ENCODE data around the gene ADGB. TPM values are rescaled to one million over a fixed set of nuclear protein-coding genes. Genes with fewer than 3 reads are reported as not detected.

Gene ADGB
- total and polyA plus RNA-seq, 9 of the 15 experiments (the other 6 are each of a cell fraction or from before 2014, with no cell fraction given), result not detected

GRCh38 chr6:146787876-146788508 lies 189.2 kb downstream of the ADGB start:
- H3K27ac ChIP-seq (ENCODE audit: extremely low read depth, low read depth, low read length), result no peak overlapping the region
- no peak for ATAC-seq
- H3K9ac ChIP-seq (ENCODE audit: insufficient read depth in 1 of 2, low read depth in 2 of 2, low read length in 2 of 2), result no peak overlapping the region
- peaks cover 0 to 3% of the 10 kb centered on the region in 2 experiments; a peak in 1 of 5 replicates for H3K4me1 ChIP-seq (replicated peaks in 1 of 2; ENCODE audit: control insufficient read depth in 2 of 2, insufficient read depth in 2 of 2, low read length in 2 of 2)
- in situ Hi-C loops (cut with MboI), result no loop called here
- ChIA-PET POLR2A (no interaction called here), CTCF (ENCODE audit: low intra/inter-chr PET ratio) (interaction anchor here (0.6 kb wide), 1 partner anchor 394 kb away, joined by 3 read pairs; no protein-coding TSS in a partner anchor)
- H3K4me2 ChIP-seq (ENCODE audit: insufficient read depth, low read length), result no peak overlapping the region
- no peaks in the 10 kb centered on the region for H3K27me3 ChIP-seq (ENCODE audit: control insufficient read depth in 2 of 2, insufficient read depth in 2 of 2, low read length in 2 of 2)
- no TSS peak for BruUV-seq (replicated peaks)
- intact Hi-C loops (cut with micrococcal nuclease), result no loop called here
- 0 out of 2 replicates have a peak, but pooled peaks cover 5% of the 10 kb centered on the region for H3K9me3 ChIP-seq (replicated peaks; ENCODE audit: control insufficient read depth, insufficient read depth, low read depth, low read length)
- TF ChIP-seq PYGO2 (tag; IDR thresholded peaks at IDR 0.05), result no peak
- no peak for TF ChIP-seq GTF2F1 (IDR thresholded peaks at IDR 0.05; ENCODE audit: low read depth, low read length)
- no peak for TF ChIP-seq LARP7 (IDR thresholded peaks at IDR 0.05)
- WGBS (ENCODE audit: insufficient coverage, low coverage, missing lambda C conversion rate), result 35% methylated on average over 5 of the region's 5 CpGs
- H3K79me2 ChIP-seq (ENCODE audit: control insufficient read depth, insufficient read depth, low read length), result no peaks in the 10 kb centered on the region
- H3K4me3 ChIP-seq, result no peak overlapping the region
- no peak overlapping the region for H2AFZ ChIP-seq (ENCODE audit: low read depth, low read length)
- no peaks in the 10 kb centered on the region for H3K9me1 ChIP-seq (ENCODE audit: control insufficient read depth, insufficient read depth, low read length)
- no peak for DNase-seq (ENCODE audit: extremely low read depth in 1 of 4, low spot score in 3 of 4)
- FAIRE-seq, result no peak
- H3K36me3 ChIP-seq (ENCODE audit: control insufficient read depth, insufficient read depth, low read length), result no peaks in the 10 kb centered on the region
- H4K20me1 ChIP-seq (replicated peaks; ENCODE audit: control insufficient read depth, insufficient read depth, low read length), result no peaks in the 10 kb centered on the region

- H3K9me3 ChIP-seq (replicated peaks; ENCODE audit: control insufficient read depth, insufficient read depth, low read depth, low read length), result 0 out of 2 replicates have a peak, but pooled peaks cover 5% of the 10 kb centered on the region
- ChIA-PET POLR2A (interaction anchor here (1.5 kb wide), 1 partner anchor 13 kb away, joined by 4 read pairs; no protein-coding TSS in a partner anchor), CTCF (ENCODE audit: low intra/inter-chr PET ratio) (no interaction called here)
- intact Hi-C loops (cut with micrococcal nuclease) (no loop called here), in situ Hi-C loops (cut with MboI) (no loop called here)
- H3K79me2 ChIP-seq (ENCODE audit: control insufficient read depth, insufficient read depth, low read length), result no peaks in the 10 kb centered on the region
- no peak overlapping the region for H3K4me3 ChIP-seq
- FAIRE-seq (no peak), ATAC-seq (no peak), DNase-seq (ENCODE audit: extremely low read depth in 1 of 4, low spot score in 3 of 4) (no peak)
- H3K4me2 ChIP-seq (ENCODE audit: insufficient read depth, low read length), result no peak overlapping the region
- no peaks in the 10 kb centered on the region for H3K9me1 ChIP-seq (ENCODE audit: control insufficient read depth, insufficient read depth, low read length)
- no peak overlapping the region for H3K27ac ChIP-seq (ENCODE audit: extremely low read depth, low read depth, low read length)
- H2AFZ ChIP-seq (ENCODE audit: low read depth, low read length), result no peak overlapping the region
- no peaks in the 10 kb centered on the region for H3K36me3 ChIP-seq (ENCODE audit: control insufficient read depth, insufficient read depth, low read length)
- no peaks in the 10 kb centered on the region for H4K20me1 ChIP-seq (replicated peaks; ENCODE audit: control insufficient read depth, insufficient read depth, low read length)
- no peaks in the 10 kb centered on the region for H3K4me1 ChIP-seq (replicated peaks in 1 of 2; ENCODE audit: control insufficient read depth in 2 of 2, insufficient read depth in 2 of 2, low read length in 2 of 2)
- WGBS (ENCODE audit: insufficient coverage, low coverage, missing lambda C conversion rate), result 46% methylated on average over 4 of the region's 4 CpGs
- H3K9ac ChIP-seq (ENCODE audit: insufficient read depth in 1 of 2, low read depth in 2 of 2, low read length in 2 of 2), result no peak overlapping the region
- no peaks in the 10 kb centered on the region for H3K27me3 ChIP-seq (ENCODE audit: control insufficient read depth in 2 of 2, insufficient read depth in 2 of 2, low read length in 2 of 2)
- no TSS peak for BruUV-seq (replicated peaks)
- TF ChIP-seq ZNF431 (CRISPR knock-in tag; IDR thresholded peaks at IDR 0.05), result no peak
- no peak for TF ChIP-seq NFIC (IDR thresholded peaks at IDR 0.05)
- no peak for TF ChIP-seq GMEB1 (CRISPR knock-in tag; IDR thresholded peaks at IDR 0.05)
- TF ChIP-seq BRF1 (IDR thresholded peaks at IDR 0.05; ENCODE audit: borderline replicate concordance, extremely low read depth, insufficient read length), result no peak
- no peak for TF ChIP-seq BRD4 (IDR thresholded peaks at IDR 0.05)
- TF ChIP-seq HMGXB4 (CRISPR knock-in tag; IDR thresholded peaks at IDR 0.05), result no peak
- no peak for TF ChIP-seq ZNF695 (CRISPR knock-in tag; IDR thresholded peaks at IDR 0.05)
- no peak for TF ChIP-seq FIP1L1 (IDR thresholded peaks at IDR 0.05; ENCODE audit: low read depth, low read length, poor library complexity, severe bottlenecking)
Observed at GRCh38 chr6:146790561-146791091, 191.9 kb downstream of the ADGB start.
